ENCODE results near the gene KRTAP8-1. TPM values are rescaled to one million over a fixed set of nuclear protein-coding genes. Genes with fewer than 3 reads are reported as not detected.

Gene KRTAP8-1
- not detected for total RNA-seq
- long read RNA-seq, donor 1, result 0 reads
- long read RNA-seq, donor 2, result 0 reads

GRCh38 chr21:30813174-30813573 is at the start of gene KRTAP8-1:
KRTAP8-1 (minus strand) TSS chr21:30813274; CDS start chr21:30813220, 54 bp downstream.
- DNase-seq (ENCODE audit: low spot score), result no peak
- intact Hi-C loops (cut with DNase I), result no loop called here

GRCh38 chr21:30847627-30848500 is 34.8 kb upstream of the KRTAP8-1 start:
- DNase-seq (ENCODE audit: low spot score), result no peak
- intact Hi-C loops (cut with DNase I), result no loop called here

- no peak for DNase-seq (ENCODE audit: low spot score)
- intact Hi-C loops (cut with DNase I), result no loop called here
Measured at GRCh38 chr21:30842990-30843389, 29.9 kb upstream of the KRTAP8-1 start.

- intact Hi-C loops (cut with DNase I), result no loop called here
Measured at GRCh38 chr21:30839304-30839703, 26.2 kb upstream of the KRTAP8-1 start.

GRCh38 chr21:30838536-30838935 is 25.5 kb upstream of the KRTAP8-1 start:
- no peak for DNase-seq (ENCODE audit: low spot score)
- intact Hi-C loops (cut with DNase I), result no loop called here

More at GRCh38 chr21:30839304-30839703, 26.2 kb upstream of the KRTAP8-1 start:
- no peak for DNase-seq (ENCODE audit: low spot score)

- intact Hi-C loops (cut with DNase I), result no loop called here
Measured at GRCh38 chr21:30831194-30831765, 18.2 kb upstream of the KRTAP8-1 start.

GRCh38 chr21:30829659-30830058 is 16.6 kb upstream of the KRTAP8-1 start, which contains the start of gene KRTAP7-1:
KRTAP7-1 (minus strand) TSS chr21:30829759; CDS start chr21:30829698, 61 bp downstream.
- no peak for DNase-seq (ENCODE audit: low spot score)
- intact Hi-C loops (cut with DNase I), result no loop called here

More at GRCh38 chr21:30831194-30831765, 18.2 kb upstream of the KRTAP8-1 start:
- DNase-seq (ENCODE audit: low spot score), result no peak

GRCh38 chr21:30818837-30819610 is 6.0 kb upstream of the KRTAP8-1 start:
- DNase-seq (ENCODE audit: low spot score), result no peak
- intact Hi-C loops (cut with DNase I), result no loop called here

GRCh38 chr21:30800605-30801004 is 12.5 kb downstream of the KRTAP8-1 start:
- intact Hi-C loops (cut with DNase I), result no loop called here
- DNase-seq (ENCODE audit: low spot score), result no peak

GRCh38 chr21:30793581-30794314 is 19.3 kb downstream of the KRTAP8-1 start:
- DNase-seq (ENCODE audit: low spot score), result no peak
- intact Hi-C loops (cut with DNase I), result no loop called here

GRCh38 chr21:30779249-30779648 is 33.8 kb downstream of the KRTAP8-1 start:
- intact Hi-C loops (cut with DNase I), result no loop called here
- no peak for DNase-seq (ENCODE audit: low spot score)

- intact Hi-C loops (cut with DNase I), result loop anchor here in 1 of 2 donors (10.0 kb wide), 1 partner anchor 305 kb away; no protein-coding TSS in a partner anchor
Measured at GRCh38 chr21:30769724-30770431, 43.2 kb downstream of the KRTAP8-1 start.

More at GRCh38 chr21:30769724-30770431, 43.2 kb downstream of the KRTAP8-1 start:
- no peak for DNase-seq (ENCODE audit: low spot score)

Other genes with a start within 250 kb of the KRTAP8-1 start
- not detected for gene KRTAP22-2, start 222.9 kb downstream of the KRTAP8-1 start, total RNA-seq
- gene KRTAP6-3, start 220.8 kb downstream of the KRTAP8-1 start, total RNA-seq, result not detected
- gene KRTAP6-2, start 214.4 kb downstream of the KRTAP8-1 start, total RNA-seq, result not detected
- gene KRTAP22-1, start 212.2 kb downstream of the KRTAP8-1 start, total RNA-seq, result not detected
- gene KRTAP6-1, start 199.3 kb downstream of the KRTAP8-1 start, total RNA-seq, result not detected
- gene KRTAP20-1, start 196.8 kb downstream of the KRTAP8-1 start, total RNA-seq, result not detected
- gene KRTAP20-4, start 192.6 kb downstream of the KRTAP8-1 start, total RNA-seq, result not detected
- not detected for gene KRTAP20-2, start 178.1 kb downstream of the KRTAP8-1 start, total RNA-seq
- not detected for gene KRTAP20-3, start 170.4 kb downstream of the KRTAP8-1 start, total RNA-seq
- not detected for gene KRTAP21-3, start 94.5 kb downstream of the KRTAP8-1 start, total RNA-seq
- not detected for gene KRTAP21-2, start 66.0 kb downstream of the KRTAP8-1 start, total RNA-seq
- not detected for gene KRTAP21-1, start 57.8 kb downstream of the KRTAP8-1 start, total RNA-seq
- gene KRTAP7-1, start 16.5 kb upstream of the KRTAP8-1 start, total RNA-seq, result not detected
- not detected for gene KRTAP11-1, start 68.3 kb upstream of the KRTAP8-1 start, total RNA-seq
- not detected for gene KRTAP19-8, start 225.2 kb upstream of the KRTAP8-1 start, total RNA-seq

Data from posterior vena cava (tissue), 2 donors.